ENCODE measurements around the gene TSPAN18.

GRCh38 chr11:44944853-44945235 lies 218.1 kb downstream of the TSPAN18 start:
- TF ChIP-seq, protein P1, sequence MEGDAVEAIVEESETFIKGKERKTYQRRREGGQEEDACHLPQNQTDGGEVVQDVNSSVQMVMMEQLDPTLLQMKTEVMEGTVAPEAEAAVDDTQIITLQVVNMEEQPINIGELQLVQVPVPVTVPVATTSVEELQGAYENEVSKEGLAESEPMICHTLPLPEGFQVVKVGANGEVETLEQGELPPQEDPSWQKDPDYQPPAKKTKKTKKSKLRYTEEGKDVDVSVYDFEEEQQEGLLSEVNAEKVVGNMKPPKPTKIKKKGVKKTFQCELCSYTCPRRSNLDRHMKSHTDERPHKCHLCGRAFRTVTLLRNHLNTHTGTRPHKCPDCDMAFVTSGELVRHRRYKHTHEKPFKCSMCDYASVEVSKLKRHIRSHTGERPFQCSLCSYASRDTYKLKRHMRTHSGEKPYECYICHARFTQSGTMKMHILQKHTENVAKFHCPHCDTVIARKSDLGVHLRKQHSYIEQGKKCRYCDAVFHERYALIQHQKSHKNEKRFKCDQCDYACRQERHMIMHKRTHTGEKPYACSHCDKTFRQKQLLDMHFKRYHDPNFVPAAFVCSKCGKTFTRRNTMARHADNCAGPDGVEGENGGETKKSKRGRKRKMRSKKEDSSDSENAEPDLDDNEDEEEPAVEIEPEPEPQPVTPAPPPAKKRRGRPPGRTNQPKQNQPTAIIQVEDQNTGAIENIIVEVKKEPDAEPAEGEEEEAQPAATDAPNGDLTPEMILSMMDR (IDR thresholded peaks at IDR 0.05): no peak
- TF ChIP-seq POLR2A (IDR thresholded peaks at IDR 0.05; ENCODE audit: low read depth) (no peak), POLR2AphosphoS5 (IDR thresholded peaks at IDR 0.05) (no peak)
